ENCODE results near the gene SLC6A17. TPM values are rescaled to one million over a fixed set of nuclear protein-coding genes. Genes with fewer than 3 reads are reported as not detected.

Gene SLC6A17
- total RNA-seq, 8 experiments from 2014 or later: 0.31 to 10.3 (median 0.82) TPM

- Histone ChIP-seq H3K4me1 (replicated peaks in 1 of 2) (peaks cover 7 to 16% of the 10 kb centered on the region in 2 donors), H3K4me3 (no peak overlapping the region), H3K27ac (no peak overlapping the region)
- ATAC-seq (replicated peaks in 6 of 8): peak in 7 of 8 experiments; percentile 48 to 95 (median 91)
- in situ Hi-C loops (cut with MboI; ENCODE audit: low pct_unique_long_range_greater_than_20kb in 2 of 9, low sequenced_read_pairs in 9 of 9, unreplicated experiment in 9 of 9): no loop called here
- WGBS, 10 experiments: 20 to 69% (median 38%) methylated on average over 1 to 7 of the region's 10 CpGs; no CpG with 5 or more reads in 3 of the 10 experiments
Observed at GRCh38 chr1:110164725-110165350, 14.5 kb downstream of the SLC6A17 start.

DNA sequence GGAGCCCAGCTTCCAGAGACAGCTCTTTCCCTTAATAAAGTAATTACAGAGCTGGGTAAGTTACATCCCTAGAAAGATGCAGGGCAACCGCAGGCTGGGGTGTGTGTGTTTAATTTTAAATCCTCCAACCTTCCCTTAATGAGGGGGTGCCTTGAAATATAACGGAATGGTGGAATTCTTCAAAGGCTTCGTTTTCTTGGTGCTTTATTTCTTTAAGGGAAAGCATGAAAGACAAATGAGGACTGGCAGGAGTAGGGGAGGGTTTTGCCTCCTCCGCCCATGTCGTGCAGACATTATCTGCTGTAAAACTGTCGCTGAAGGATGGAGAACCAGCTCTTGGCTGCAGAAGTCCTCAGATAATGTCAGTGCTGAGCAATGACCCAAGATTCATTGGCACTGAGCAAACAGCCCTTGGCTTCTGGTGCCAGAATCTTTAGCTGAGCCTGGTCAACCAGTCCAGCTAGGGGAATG is 15.5 kb downstream of the SLC6A17 start:
- Histone ChIP-seq H3K4me3 (no peak overlapping the region), H3K27ac (no peak overlapping the region), H3K4me1 (replicated peaks in 1 of 2) (peaks cover 8 to 18% of the 10 kb centered on the region in 2 donors)
- WGBS, 10 experiments: 40 to 75% (median 59%) methylated on average over 1 to 6 of the region's 6 CpGs; no CpG with 5 or more reads in 2 of the 10 experiments
- ATAC-seq (replicated peaks in 6 of 8): no peak
- in situ Hi-C loops (cut with MboI; ENCODE audit: low pct_unique_long_range_greater_than_20kb in 2 of 9, low sequenced_read_pairs in 9 of 9, unreplicated experiment in 9 of 9): no loop called here

DNA sequence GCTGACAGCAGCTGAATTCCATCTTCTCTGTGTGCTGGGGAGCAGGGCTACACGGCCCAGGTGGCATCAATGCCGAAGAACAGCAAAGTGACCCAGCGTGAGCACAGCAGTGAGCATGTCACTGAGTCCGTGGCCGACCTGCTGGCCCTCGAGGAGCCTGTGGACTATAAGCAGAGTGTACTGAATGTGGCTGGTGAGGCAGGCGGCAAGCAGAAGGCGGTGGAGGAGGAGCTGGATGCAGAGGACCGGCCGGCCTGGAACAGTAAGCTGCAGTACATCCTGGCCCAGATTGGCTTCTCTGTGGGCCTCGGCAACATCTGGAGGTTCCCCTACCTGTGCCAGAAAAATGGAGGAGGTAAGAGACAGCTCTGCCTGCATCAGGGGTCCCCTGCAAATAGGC is 16.6 kb downstream of the SLC6A17 start:
- in situ Hi-C loops (cut with MboI; ENCODE audit: low pct_unique_long_range_greater_than_20kb in 2 of 9, low sequenced_read_pairs in 9 of 9, unreplicated experiment in 9 of 9): no loop called here
- H3K27ac ChIP-seq: no peak overlapping the region
- ATAC-seq (replicated peaks in 6 of 8): no peak
- H3K4me1 ChIP-seq (replicated peaks in 1 of 2): peaks cover 16 to 29% of the 10 kb centered on the region in 2 donors
- H3K4me3 ChIP-seq: no peak overlapping the region
- WGBS, 10 experiments: 73 to 84% (median 79%) methylated on average over 3 to 7 of the region's 11 CpGs; no CpG with 5 or more reads in 5 of the 10 experiments

- WGBS, 10 experiments: 12 to 66% (median 52%) methylated on average over 2 to 11 of the region's 13 CpGs; no CpG with 5 or more reads in 2 of the 10 experiments
- H3K27ac ChIP-seq: peak overlapping the region in 1 of 2 donors; percentile 36
Observed at GRCh38 chr1:110170766-110171733, 20.8 kb downstream of the SLC6A17 start.

GRCh38 chr1:110172001-110172400 is 21.7 kb downstream of the SLC6A17 start:
- in situ Hi-C loops (cut with MboI; ENCODE audit: low pct_unique_long_range_greater_than_20kb in 2 of 9, low sequenced_read_pairs in 9 of 9, unreplicated experiment in 9 of 9): no loop called here
- peaks cover 12 to 18% of the 10 kb centered on the region in 2 donors for H3K4me1 ChIP-seq (replicated peaks in 1 of 2)
- WGBS, 10 experiments: 60 to 100% (median 78%) methylated on average over 1 to 6 of the region's 10 CpGs; no CpG with 5 or more reads in 2 of the 10 experiments
- ATAC-seq (replicated peaks in 6 of 8): no peak
- H3K4me3 ChIP-seq: no peak overlapping the region
- peak overlapping the region in 1 of 2 donors; percentile 36 for H3K27ac ChIP-seq

More at GRCh38 chr1:110170766-110171733, 20.8 kb downstream of the SLC6A17 start:
- ATAC-seq (replicated peaks in 6 of 8): peak in 5 of 8 experiments; percentile 72 to 87 (median 79)
- Histone ChIP-seq H3K4me3 (no peak overlapping the region), H3K4me1 (replicated peaks in 1 of 2) (peaks cover 12 to 20% of the 10 kb centered on the region in 2 donors)
- in situ Hi-C loops (cut with MboI; ENCODE audit: low pct_unique_long_range_greater_than_20kb in 2 of 9, low sequenced_read_pairs in 9 of 9, unreplicated experiment in 9 of 9): no loop called here

DNA sequence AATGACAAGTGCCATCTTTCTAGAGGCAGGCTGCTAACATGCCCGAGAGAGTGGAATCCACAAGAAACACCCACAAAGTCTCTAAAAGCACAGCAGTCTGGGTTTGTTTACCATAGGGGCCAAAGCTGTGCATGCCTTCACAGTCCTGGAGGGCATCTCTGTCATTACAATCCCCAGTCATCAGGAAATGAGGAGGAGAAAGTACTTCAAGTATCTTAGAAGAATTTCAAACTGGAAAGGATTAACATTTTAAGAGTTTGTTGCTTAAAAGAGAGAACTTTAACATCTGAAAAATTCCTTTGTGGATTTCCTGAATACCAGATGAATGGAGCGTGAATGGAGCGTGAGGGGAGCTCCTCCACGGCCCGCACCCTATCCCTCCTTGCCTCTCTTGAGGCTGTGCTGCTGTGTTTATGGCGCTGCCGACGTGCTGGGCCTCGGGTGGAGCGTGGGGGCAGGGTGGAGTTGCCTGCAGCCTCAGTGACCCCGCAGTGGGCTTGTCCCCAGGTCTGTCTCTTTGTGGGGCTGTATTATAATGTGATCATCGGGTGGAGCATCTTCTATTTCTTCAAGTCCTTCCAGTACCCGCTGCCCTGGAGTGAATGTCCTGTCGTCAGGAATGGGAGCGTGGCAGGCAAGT is 23.3 kb downstream of the SLC6A17 start:
- peaks cover 12 to 18% of the 10 kb centered on the region in 2 donors for H3K4me1 ChIP-seq (replicated peaks in 1 of 2)
- H3K4me3 ChIP-seq: no peak overlapping the region
- H3K27ac ChIP-seq: no peak overlapping the region
- peak in 3 of 8 experiments; percentile 41 to 67 (median 46) for ATAC-seq (replicated peaks in 6 of 8)
- in situ Hi-C loops (cut with MboI; ENCODE audit: low pct_unique_long_range_greater_than_20kb in 2 of 9, low sequenced_read_pairs in 9 of 9, unreplicated experiment in 9 of 9): no loop called here
- WGBS, 10 experiments: 47 to 78% (median 57%) methylated on average over 3 to 14 of the region's 15 CpGs; no CpG with 5 or more reads in 2 of the 10 experiments

- Histone ChIP-seq H3K27ac (no peak overlapping the region), H3K4me1 (replicated peaks in 1 of 2) (peaks cover 12 to 18% of the 10 kb centered on the region in 2 donors), H3K4me3 (no peak overlapping the region)
- peak in 1 of 8 experiments; percentile 22 for ATAC-seq (replicated peaks in 6 of 8)
- 20 to 56% (median 35%) methylated on average over 1 to 2 of the region's 2 CpGs; no CpG with 5 or more reads in 4 of the 10 experiments for WGBS, 10 experiments
- in situ Hi-C loops (cut with MboI; ENCODE audit: low pct_unique_long_range_greater_than_20kb in 2 of 9, low sequenced_read_pairs in 9 of 9, unreplicated experiment in 9 of 9): no loop called here
Observed at GRCh38 chr1:110174961-110175360, 24.7 kb downstream of the SLC6A17 start.

- in situ Hi-C loops (cut with MboI; ENCODE audit: low pct_unique_long_range_greater_than_20kb in 2 of 9, low sequenced_read_pairs in 9 of 9, unreplicated experiment in 9 of 9): no loop called here
- H3K27ac ChIP-seq: no peak overlapping the region
- H3K4me3 ChIP-seq: no peak overlapping the region
- 44 to 100% (median 59%) methylated on average over 1 to 7 of the region's 9 CpGs; no CpG with 5 or more reads in 4 of the 10 experiments for WGBS, 10 experiments
- peaks cover 8 to 9% of the 10 kb centered on the region in 2 donors for H3K4me1 ChIP-seq (replicated peaks in 1 of 2)
- peak in 4 of 8 experiments; percentile 13 to 55 (median 42) for ATAC-seq (replicated peaks in 6 of 8)
Observed at GRCh38 chr1:110176299-110176956, 26.1 kb downstream of the SLC6A17 start.

- Histone ChIP-seq H3K4me1 (replicated peaks in 1 of 2) (peaks cover 0 to 3% of the 10 kb centered on the region in 2 donors), H3K27ac (no peak overlapping the region), H3K4me3 (no peak overlapping the region)
- no peak for ATAC-seq (replicated peaks in 6 of 8)
- WGBS, 10 experiments: 10 to 67% (median 35%) methylated on average over 1 to 4 of the region's 4 CpGs; no CpG with 5 or more reads in 3 of the 10 experiments
- in situ Hi-C loops (cut with MboI; ENCODE audit: low pct_unique_long_range_greater_than_20kb in 2 of 9, low sequenced_read_pairs in 9 of 9, unreplicated experiment in 9 of 9): no loop called here
Observed at GRCh38 chr1:110177775-110178174, 27.5 kb downstream of the SLC6A17 start.

DNA sequence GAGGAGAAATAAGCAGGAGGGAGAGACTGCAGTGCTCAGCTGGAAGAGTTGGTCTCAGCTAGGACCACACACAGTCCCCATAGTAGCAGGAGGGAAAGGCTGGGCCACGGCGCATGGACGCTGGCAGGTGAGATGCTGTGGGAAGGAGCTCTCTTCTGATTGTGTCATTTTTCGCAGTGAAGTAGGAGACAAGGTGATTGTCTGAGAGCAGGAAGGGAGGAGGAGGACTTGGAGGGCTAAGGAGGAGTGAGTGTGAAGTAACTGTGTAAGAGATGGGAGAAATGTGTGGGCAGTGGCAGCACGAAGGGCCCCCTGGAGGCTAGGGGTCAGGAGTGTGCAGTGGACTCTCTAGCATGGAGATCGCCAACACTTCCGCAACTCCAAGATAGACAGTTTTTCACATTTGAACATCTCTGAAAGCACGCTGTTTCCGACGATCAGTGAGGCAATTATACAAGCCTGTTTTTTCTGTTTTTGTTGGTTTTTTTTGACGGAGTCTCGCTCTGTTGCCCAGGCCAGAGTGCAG is 33.4 kb downstream of the SLC6A17 start:
- 33 to 100% (median 83%) methylated on average over 1 to 12 of the region's 12 CpGs; no CpG with 5 or more reads in 2 of the 10 experiments for WGBS, 10 experiments
- H3K27ac ChIP-seq: no peak overlapping the region
- H3K4me1 ChIP-seq (replicated peaks in 1 of 2): peaks cover 12 to 18% of the 10 kb centered on the region in 2 donors
- in situ Hi-C loops (cut with MboI; ENCODE audit: low pct_unique_long_range_greater_than_20kb in 2 of 9, low sequenced_read_pairs in 9 of 9, unreplicated experiment in 9 of 9): no loop called here
- ATAC-seq (replicated peaks in 6 of 8): no peak
- H3K4me3 ChIP-seq: no peak overlapping the region

GRCh38 chr1:110184446-110184845 is 34.2 kb downstream of the SLC6A17 start:
- Histone ChIP-seq H3K27ac (no peak overlapping the region), H3K4me1 (replicated peaks in 1 of 2) (peaks cover 12 to 18% of the 10 kb centered on the region in 2 donors), H3K4me3 (no peak overlapping the region)
- WGBS, 10 experiments: 0 to 92% (median 78%) methylated on average over 2 to 5 of the region's 5 CpGs; no CpG with 5 or more reads in 4 of the 10 experiments
- ATAC-seq (replicated peaks in 6 of 8): peak in 1 of 8 experiments; percentile 21
- in situ Hi-C loops (cut with MboI; ENCODE audit: low pct_unique_long_range_greater_than_20kb in 2 of 9, low sequenced_read_pairs in 9 of 9, unreplicated experiment in 9 of 9): no loop called here

DNA sequence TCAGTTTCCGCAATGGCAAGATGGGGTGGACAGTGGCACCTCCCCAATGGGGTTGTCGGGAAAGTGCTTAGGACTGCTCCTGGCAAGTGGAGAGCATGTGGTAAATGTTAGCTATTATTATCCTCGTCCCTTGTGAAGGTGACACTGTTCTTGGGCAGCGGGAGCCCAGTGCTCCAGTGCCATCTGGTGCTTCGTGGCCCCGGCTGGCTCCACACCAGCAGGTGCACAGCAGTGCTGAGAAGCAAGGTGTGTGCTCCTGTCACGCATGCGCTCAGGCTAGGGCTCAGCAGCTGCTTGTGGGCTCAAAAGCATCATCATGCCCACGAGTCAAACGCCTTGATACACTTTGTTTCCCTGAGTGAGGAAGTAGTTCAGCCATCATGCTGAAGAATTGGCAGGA is 34.9 kb downstream of the SLC6A17 start:
- Histone ChIP-seq H3K4me1 (replicated peaks in 1 of 2) (peaks cover 12 to 18% of the 10 kb centered on the region in 2 donors), H3K27ac (no peak overlapping the region), H3K4me3 (no peak overlapping the region)
- WGBS, 10 experiments: 48 to 100% (median 78%) methylated on average over 1 to 8 of the region's 10 CpGs; no CpG with 5 or more reads in 2 of the 10 experiments
- ATAC-seq (replicated peaks in 6 of 8): no peak
- in situ Hi-C loops (cut with MboI; ENCODE audit: low pct_unique_long_range_greater_than_20kb in 2 of 9, low sequenced_read_pairs in 9 of 9, unreplicated experiment in 9 of 9): no loop called here

All from motor neuron (in vitro differentiated cells).